ENCODE measurements around the gene SCAMP1.

The SCAMP1 gene

DNA sequence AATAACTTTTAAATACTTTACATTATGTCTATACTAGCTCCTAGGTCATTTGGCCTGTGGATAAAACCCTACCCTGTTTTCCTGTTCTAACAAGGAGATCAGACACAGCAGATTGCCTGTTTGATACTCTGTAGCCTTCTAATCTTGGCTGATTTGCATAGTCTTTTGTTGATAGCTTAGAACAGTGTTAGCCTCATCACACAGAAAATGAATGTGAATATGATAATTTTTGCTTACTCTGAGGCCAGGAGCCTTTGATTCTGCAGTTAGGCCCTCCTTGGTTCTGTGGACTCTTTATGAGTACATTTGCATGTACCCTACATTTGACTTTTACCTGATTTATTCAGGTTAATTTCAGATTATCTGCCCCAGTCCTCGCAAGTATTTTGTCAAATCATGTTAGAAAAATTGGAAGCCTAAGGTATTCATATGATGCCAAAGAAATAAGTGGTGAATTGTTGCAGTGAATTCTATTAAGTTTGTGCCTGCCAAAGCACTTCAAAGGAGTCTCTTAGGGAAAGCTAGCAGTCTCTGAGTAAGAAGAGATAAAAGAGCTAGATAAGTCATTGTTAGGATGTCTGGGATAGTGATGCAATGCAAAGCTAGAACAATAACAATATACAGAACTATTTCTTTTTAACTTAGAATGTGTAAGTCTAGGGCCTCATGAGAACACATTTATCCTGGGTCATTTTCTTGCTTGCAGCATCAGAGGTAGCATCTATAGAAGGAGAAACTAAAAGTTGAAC lies 56.4 kb downstream of the SCAMP1 start:
- no peak overlapping the region for H3K4me2 ChIP-seq (ENCODE audit: low read depth, low read length, poor library complexity, severe bottlenecking)
- H3K4me3 ChIP-seq (ENCODE audit: insufficient read depth, low read length, poor library complexity, severe bottlenecking) = no peak overlapping the region
- H3K27ac ChIP-seq (ENCODE audit: low read depth, low read length) = no peak overlapping the region
- no peaks in the 10 kb centered on the region for H3K27me3 ChIP-seq (ENCODE audit: low read length)
- H3K9me3 ChIP-seq (ENCODE audit: insufficient read depth, low read length) = no peaks in the 10 kb centered on the region
- no peaks in the 10 kb centered on the region; the same call in 1 of the 2 replicates for H3K79me2 ChIP-seq (ENCODE audit: insufficient read depth, low read length)
- H3K9ac ChIP-seq (ENCODE audit: low read length) = no peak overlapping the region
- no peaks in the 10 kb centered on the region for H4K20me1 ChIP-seq (ENCODE audit: low read depth, low read length)
- H3F3A ChIP-seq (ENCODE audit: insufficient read depth) = peaks cover 4% of the 10 kb centered on the region; the same call in 1 of the 2 replicates
- TF ChIP-seq, protein P1, sequence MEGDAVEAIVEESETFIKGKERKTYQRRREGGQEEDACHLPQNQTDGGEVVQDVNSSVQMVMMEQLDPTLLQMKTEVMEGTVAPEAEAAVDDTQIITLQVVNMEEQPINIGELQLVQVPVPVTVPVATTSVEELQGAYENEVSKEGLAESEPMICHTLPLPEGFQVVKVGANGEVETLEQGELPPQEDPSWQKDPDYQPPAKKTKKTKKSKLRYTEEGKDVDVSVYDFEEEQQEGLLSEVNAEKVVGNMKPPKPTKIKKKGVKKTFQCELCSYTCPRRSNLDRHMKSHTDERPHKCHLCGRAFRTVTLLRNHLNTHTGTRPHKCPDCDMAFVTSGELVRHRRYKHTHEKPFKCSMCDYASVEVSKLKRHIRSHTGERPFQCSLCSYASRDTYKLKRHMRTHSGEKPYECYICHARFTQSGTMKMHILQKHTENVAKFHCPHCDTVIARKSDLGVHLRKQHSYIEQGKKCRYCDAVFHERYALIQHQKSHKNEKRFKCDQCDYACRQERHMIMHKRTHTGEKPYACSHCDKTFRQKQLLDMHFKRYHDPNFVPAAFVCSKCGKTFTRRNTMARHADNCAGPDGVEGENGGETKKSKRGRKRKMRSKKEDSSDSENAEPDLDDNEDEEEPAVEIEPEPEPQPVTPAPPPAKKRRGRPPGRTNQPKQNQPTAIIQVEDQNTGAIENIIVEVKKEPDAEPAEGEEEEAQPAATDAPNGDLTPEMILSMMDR (IDR thresholded peaks at IDR 0.05; ENCODE audit: insufficient read depth, low read length, poor library complexity, severe bottlenecking) = no peak
- TF ChIP-seq EZH2phosphoT487 (conservative IDR thresholded peaks at IDR 0.05; ENCODE audit: low read length) = no peak
- peaks cover 19% of the 10 kb centered on the region for H3K36me3 ChIP-seq (ENCODE audit: low read length)
- H3K9me2 ChIP-seq (replicated peaks; ENCODE audit: insufficient read depth, low read length) = no peaks in the 10 kb centered on the region
- no peak overlapping the region for H2AFZ ChIP-seq (ENCODE audit: low read depth, low read length, severe bottlenecking)

DNA sequence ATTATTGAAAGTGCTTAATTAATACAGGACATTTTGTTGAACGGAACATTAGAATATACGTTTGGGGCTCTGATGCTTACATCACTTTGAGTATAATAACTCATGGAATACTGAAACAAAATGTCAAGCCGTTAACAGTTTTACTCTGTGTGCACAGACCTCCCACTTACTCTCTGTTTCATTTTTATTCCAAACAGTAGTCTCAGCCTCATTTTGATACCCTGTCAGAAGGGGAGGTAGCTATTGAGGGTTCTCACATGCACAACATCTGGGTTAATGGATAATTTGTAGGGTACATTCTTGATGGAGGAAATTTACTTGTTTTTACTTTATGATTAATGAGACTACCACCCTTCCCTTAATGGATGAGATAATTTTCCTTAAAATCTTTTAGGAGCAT lies 59.0 kb downstream of the SCAMP1 start:
- Histone ChIP-seq H2AFZ (ENCODE audit: low read depth, low read length, severe bottlenecking) (no peak overlapping the region), H3K36me3 (ENCODE audit: low read length) (peaks cover 25% of the 10 kb centered on the region)

DNA sequence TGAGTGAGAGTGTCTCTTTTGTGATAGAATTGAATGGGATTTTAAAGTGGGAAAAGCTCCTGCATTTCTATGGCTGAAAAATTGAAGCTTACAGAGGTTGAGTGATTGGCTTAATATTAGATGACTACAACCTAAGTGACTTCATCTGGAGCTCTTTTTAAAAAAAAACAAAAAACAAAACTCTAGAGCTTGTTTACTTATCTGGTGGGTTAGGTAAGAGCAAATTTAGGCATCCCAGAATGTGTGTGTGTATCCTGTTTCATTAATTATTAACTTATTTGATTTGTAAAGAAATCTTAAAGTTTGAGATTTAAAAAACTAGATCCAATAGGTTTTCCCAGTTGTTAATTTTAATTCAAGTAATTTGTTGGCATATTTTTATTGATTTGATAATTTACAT lies 60.1 kb downstream of the SCAMP1 start:
- no peak overlapping the region for H3K27ac ChIP-seq (ENCODE audit: low read depth, low read length)
- no peaks in the 10 kb centered on the region for H3K27me3 ChIP-seq (ENCODE audit: low read length)
- H3K9me2 ChIP-seq (replicated peaks; ENCODE audit: insufficient read depth, low read length) = no peaks in the 10 kb centered on the region
- H3K4me3 ChIP-seq (ENCODE audit: insufficient read depth, low read length, poor library complexity, severe bottlenecking) = no peak overlapping the region
- no peak overlapping the region for H3K9ac ChIP-seq (ENCODE audit: low read length)
- no peaks in the 10 kb centered on the region for H3K9me3 ChIP-seq (ENCODE audit: insufficient read depth, low read length)
- H2AFZ ChIP-seq (ENCODE audit: low read depth, low read length, severe bottlenecking) = no peak overlapping the region
- H3K36me3 ChIP-seq (ENCODE audit: low read length) = peaks cover 25% of the 10 kb centered on the region
- no peak overlapping the region for H3K4me2 ChIP-seq (ENCODE audit: low read depth, low read length, poor library complexity, severe bottlenecking)
- peaks cover 4% of the 10 kb centered on the region; the same call in 1 of the 2 replicates for H3F3A ChIP-seq (ENCODE audit: insufficient read depth)
- TF ChIP-seq EZH2phosphoT487 (conservative IDR thresholded peaks at IDR 0.05; ENCODE audit: low read length) = no peak
- TF ChIP-seq, protein P1 (IDR thresholded peaks at IDR 0.05; ENCODE audit: insufficient read depth, low read length, poor library complexity, severe bottlenecking) = no peak
- no peaks in the 10 kb centered on the region for H3K79me2 ChIP-seq (ENCODE audit: insufficient read depth, low read length)
- no peaks in the 10 kb centered on the region for H4K20me1 ChIP-seq (ENCODE audit: low read depth, low read length)

More for the DNA sequence above, 59.0 kb downstream of the SCAMP1 start:
- Histone ChIP-seq H4K20me1 (ENCODE audit: low read depth, low read length) (no peaks in the 10 kb centered on the region), H3K79me2 (ENCODE audit: insufficient read depth, low read length) (no peaks in the 10 kb centered on the region; the same call in 1 of the 2 replicates), H3K4me2 (ENCODE audit: low read depth, low read length, poor library complexity, severe bottlenecking) (no peak overlapping the region), H3F3A (ENCODE audit: insufficient read depth) (peaks cover 4% of the 10 kb centered on the region; the same call in 1 of the 2 replicates), H3K27ac (ENCODE audit: low read depth, low read length) (no peak overlapping the region), H3K9me3 (ENCODE audit: insufficient read depth, low read length) (no peaks in the 10 kb centered on the region), H3K27me3 (ENCODE audit: low read length) (no peaks in the 10 kb centered on the region), H3K4me3 (ENCODE audit: insufficient read depth, low read length, poor library complexity, severe bottlenecking) (no peak overlapping the region), H3K9me2 (replicated peaks; ENCODE audit: insufficient read depth, low read length) (no peaks in the 10 kb centered on the region), H3K9ac (ENCODE audit: low read length) (no peak overlapping the region)
- no peak for TF ChIP-seq EZH2phosphoT487 (conservative IDR thresholded peaks at IDR 0.05; ENCODE audit: low read length)
- TF ChIP-seq, protein P1 (IDR thresholded peaks at IDR 0.05; ENCODE audit: insufficient read depth, low read length, poor library complexity, severe bottlenecking) = no peak
